GM18517 (cell line): ENCODE measurements around the gene DDX25.
"Not testable (repeated sequence)": the region's sequence is repeated elsewhere in the genome, so short reads cannot be mapped to it uniquely, and the experiment has no call there.

Source experiments
- ATAC-seq: cut with Tn5 transposase; IDR thresholded peaks from one replicate; pipeline ENCODE4 v1.9.1; 2021; ENCODE audit warnings: mild to moderate bottlenecking, moderate library complexity; ENCODE audit not compliant: unreplicated experiment

The DDX25 gene

DNA sequence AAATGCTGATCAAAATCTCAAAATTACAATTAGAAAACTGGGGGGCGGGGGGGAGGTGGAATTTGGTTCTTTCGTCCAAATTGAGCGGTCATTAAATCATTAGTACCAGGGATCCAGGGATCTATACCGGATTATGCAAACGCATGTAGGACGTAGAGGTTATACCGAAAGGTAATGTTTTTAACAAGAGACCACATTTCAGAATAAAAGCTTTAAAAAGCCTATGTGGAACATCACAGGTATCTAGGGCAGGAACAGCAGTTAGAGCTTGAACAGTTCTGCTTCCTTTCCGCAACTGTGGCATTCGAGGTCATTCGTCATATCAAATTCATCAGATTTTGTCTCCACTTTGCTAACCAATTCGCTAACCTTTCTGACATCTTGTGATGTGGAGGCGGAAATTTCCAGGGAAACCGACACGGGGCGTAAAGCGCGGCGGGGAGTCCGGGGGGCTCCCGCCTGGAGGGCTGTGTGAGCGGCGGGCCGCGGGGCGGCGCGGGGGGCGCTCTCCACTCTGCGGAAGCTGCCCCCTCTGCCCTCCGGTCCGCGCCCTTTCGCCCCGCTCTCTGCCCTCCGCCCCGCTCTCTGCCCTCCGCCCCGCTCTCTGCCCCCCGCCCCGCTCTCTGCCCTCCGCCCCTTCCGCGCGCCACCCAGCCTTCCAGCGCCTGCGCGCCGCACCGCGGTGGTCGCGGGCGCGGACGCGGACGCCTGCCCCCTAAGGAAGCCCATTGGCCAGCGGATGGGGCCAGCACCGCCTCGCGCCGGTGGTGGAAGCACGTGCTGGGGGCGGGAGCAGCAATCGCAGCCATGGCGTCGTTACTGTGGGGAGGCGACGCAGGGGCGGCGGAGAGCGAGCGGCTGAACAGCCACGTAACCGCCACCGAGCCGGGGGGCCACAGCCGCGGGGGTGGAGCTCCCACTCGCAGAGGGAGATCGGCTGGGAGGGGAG, at the start of gene DDX25:
TSS of gene DDX25 (plus strand) at position 798 of the 949 bp plus-strand sequence. CDS start at position 808, 10 bp downstream.
- ATAC-seq, result no peak

DNA sequence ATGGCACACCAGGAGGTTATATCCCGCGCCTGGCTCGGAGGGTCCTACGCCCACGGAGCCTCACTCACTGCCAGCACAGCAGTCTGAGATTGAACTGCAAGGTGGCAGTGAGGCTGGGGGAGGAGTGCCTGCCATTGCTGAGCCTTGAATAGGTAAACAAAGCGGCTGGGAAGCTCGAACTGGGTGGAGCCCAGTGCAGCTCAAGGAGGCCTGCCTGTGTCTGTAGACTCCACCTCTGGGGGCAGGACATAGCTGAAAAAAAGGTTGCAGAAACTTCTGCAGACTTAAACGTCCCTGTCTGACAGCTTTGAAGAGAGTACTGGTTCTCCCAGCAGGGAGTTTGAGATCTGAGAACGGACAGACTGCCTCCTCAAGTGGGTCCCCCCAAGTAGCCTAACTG, 46.6 kb upstream of the DDX25 start:
- not testable (repeated sequence) for ATAC-seq

DNA sequence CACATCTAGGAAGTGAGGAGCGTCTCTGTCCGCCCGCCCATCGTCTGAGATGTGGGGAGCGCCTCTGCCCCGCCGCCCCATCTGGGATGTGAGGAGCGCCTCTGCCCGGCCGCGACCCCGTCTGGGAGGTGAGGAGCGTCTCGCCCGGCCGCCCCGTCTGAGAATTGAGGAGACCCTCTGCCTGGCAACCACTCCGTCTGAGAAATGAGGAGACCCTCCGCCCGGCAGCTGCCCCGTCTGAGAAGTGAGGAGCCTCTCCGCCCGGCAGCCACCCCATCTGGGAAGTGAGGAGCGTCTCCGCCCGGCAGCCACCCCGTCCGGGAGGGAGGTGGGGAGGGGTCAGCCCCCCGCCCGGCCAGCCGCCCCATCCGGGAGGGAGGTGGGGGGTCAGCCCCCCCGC, 41.5 kb upstream of the DDX25 start:
- not testable (repeated sequence) for ATAC-seq

DNA sequence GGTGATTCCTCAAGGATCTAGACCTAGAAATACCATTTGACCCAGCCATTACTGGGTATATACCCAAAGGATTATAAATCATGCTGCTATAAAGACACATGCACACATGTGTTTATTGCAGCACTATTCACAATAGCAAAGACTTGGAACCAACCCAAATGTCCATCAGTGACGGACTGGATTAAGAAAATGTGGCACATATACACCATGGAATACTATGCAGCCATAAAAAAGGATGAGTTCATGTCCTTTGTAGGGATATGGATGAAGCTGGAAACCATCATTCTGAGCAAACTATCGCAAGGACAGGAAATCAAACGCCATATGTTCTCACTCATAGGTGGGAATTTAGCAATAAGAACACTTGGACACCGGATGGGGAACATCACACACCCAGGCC, 39.0 kb upstream of the DDX25 start:
- not testable (repeated sequence) for ATAC-seq

DNA sequence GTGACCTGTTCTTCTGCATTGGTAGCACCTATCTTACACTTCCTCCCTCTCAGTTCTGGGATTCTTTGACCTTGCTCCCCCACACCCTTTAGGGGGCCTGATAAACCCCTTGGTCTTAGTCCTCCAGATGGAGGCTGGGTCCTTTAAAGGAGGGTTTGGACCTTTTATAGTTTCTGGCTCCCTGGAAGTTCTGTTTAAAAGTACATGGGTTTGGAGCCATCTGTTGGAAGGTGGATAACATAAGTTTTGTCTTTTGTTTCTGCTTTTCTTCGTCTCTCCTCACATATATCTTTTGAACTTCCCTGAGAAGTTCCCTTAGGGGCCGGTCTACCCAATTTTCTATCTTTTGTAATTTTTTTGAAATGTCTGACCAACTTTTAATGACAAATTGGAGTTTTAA, 34.8 kb upstream of the DDX25 start:
- no peak for ATAC-seq

DNA sequence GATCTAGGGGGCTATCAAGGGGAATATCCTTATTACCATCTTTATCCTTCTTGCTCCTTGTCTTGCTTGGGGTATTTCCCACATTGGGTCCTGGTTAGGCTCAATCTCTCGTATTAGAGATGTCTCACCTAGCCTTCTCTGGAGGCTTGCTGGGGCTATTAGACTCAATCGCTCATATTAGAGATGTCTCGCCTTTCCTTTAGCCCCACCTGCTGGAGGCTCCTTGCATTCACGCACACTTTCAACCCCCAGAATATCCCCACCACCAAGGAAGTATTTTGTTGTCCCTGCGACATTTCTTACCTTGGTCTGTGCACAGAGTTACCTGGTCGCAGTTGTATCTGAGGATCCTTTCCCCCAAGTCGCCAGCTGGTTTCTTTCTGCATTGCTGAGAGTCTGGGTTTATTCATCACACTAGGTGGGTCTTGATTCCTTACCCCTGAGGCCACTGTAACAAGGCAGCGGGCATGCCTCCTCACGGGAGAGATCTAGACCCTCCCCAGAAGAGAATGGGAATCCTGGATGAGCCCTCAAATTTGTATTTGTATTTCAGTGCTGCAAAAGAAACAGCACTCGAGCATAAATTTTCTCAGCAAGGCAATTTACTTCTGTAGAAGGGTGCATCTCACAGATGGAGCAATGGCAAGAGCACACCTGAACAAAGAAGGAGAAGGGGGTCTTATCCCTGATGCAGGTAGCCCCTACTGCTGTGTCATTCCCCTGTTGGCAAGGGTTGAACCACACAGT, 32.7 kb upstream of the DDX25 start:
- ATAC-seq, result no peak

DNA sequence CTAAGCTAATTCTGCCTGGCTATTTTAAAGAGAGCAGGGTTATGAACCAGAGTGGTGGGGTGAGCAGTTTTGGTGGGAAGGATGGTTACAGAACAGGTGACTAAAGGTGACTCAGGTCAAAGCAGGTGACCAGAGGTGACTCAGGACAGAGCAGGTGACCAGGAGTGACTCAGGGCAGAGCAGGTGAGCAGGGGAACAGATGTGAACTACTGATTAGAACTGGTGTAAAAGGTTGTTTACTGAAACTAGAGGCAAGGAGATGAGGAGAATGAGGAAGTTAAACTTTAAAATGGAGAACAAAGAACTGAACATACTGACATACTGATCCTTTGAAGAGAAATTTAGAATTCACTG, 32.2 kb upstream of the DDX25 start:
- ATAC-seq, result no peak

DNA sequence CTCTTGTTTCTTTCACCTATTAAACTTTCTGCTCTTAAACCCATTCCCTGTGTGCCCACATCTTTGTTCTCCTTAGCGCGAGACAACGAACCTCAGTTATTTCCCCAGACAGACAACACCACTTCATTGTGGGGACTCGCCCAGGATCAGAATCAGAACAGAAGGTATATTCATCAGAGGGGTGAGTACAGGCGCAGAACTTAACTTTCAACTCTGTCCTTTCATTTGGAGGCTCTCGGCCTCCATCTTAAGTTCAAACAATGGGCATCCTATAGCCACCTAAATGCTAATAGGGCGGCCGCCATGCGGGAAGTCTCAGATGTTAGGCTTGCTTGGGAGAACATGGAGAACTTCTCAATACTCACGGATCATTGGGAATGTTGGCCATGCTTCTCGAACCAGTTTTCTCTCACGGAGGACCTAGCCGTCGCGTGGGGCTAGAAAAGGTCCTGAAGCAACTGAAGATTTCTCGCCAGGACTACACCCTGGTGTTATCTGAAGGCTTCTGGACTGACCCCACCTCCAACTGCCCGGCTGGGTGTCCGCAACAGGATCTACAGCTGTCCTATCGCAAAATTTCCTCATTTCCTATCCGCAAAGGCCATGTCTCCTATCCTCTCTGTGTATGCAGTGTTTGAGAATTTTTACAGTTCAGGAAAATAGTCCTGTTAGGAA, 30.3 kb upstream of the DDX25 start:
- peak; percentile 10 for ATAC-seq

DNA sequence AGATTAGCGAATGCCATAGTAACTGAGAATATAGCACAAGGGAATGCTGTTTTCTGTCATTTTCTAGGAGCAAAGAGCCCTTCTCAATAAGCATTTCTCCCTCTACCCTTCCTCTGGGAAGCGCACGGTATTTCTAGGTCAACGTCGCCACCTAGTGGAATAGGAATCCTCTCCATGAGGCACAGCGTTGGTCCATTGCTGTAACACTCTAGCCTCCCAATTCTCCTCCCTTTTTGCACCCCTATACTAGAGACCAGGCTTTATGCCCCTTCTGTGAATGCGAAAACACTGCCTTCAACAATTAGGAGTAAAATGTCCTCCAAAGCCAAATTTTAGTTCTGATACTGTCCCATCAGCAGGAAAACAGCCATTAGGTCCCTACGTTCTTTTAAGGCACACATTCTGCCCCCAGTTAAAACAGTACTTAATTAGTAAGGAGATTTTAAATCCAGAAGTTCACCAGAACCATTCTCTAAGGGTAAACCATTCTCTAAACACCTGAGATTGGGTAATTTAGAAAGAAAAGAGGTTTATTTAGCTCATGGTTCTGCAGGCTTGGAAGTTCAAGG, 29.7 kb upstream of the DDX25 start:
- peak; percentile 71 for ATAC-seq

DNA sequence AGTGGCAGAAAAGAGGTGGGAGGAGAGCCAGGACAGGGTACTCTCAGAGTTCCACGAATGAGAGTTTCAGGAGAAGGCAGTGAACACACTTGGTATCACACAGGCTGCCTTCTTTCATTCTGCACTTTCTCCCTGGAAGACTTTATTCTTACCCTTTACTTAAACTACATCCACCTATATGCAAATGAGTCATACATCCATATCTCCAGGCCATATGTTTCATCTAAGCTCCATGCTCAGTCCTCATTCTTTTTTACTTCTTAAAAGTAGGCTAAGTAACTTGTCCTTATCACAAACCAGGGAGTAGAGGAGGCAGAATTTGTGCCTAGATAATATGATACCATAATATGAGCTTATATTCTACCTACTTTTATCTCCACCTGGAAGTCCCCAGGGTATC, 23.0 kb upstream of the DDX25 start:
- no peak for ATAC-seq

DNA sequence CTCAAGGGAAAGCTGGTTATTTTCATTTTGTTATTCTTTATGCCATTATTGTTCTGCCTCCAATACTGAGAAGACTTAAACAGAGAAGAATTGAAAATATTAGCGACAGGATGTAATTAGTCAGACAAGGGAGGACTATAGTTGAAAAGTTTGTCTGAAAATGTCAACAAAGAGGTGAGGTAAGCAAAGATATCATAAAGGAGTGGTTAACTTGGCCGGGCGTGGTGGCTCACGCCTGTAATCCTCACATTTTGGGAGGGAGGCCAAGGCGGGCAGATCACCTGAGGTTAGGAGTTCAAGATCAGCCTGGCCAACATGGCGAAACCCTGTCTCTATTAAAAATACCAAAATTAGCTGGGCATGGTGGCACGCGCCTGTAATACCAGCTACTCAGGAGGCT, 20.9 kb upstream of the DDX25 start:
- ATAC-seq, result no peak

DNA sequence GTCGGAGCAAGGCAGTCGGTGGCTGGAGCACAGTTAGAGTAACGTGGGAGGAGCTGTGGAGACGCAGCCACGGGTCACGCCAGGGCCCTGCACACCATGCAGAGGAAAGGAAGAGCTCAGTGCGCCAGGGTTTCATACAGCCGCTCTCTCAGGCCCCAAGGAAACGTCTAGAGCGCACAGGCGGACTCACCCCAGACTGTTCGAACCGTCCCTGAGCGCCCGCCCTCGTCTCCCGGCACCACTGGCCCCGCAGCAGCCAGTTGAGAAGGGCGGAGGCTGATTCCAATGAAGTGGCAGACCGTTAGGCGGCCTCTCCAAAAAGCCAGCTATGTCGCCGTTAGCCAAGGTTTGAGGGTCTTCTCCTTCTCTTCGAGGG, 17.3 kb upstream of the DDX25 start:
- peak; percentile 33 for ATAC-seq

DNA sequence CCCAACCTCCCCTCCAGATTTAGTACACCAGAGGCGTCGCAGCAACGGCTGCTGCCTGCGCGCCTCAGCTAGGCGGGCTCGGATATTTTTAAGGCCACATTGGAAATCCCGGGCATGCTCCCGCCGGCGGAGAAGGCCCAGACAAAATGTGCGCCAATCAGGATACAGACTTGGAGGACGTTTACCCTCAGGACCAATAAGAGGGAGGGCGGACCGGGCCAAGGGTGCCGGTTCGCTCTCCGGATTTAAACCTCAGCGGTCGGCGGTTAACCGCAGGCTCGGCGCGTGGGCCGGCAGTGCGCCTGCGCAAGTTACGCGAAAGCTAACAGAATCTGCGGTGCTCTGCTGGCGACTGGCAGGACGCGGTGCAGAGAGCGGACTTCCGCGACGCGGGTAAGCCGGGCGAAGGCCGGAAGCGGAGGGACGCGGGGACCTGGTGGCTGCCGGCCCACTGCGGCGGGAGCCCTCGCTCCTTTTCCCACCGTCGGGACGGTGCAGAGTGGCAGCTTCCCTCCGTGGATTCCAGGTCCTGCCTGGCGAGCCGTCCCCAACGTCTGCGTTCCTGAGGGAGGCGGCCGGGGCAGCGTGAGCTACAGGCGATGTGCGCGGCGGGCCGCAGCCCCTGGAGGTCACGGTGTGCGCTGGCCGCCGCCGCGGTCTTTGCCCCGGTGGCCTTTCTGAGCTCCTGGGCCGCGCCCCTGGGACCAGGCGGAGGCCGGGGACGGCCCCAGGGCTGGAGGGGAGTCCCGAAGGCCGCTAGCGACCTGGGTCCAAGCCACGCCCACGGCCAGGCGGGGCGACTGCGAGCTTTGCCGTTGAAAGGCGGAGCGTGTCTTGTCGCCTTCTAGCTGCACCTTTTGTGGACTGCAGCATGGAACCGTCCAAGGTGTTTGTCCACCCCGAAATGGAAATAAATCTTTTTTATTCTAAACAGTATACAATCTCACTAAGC, 16.7 kb upstream of the DDX25 start, which contains the start of gene HYLS1:
TSS of gene HYLS1 (plus strand) at position 296 of the 952 bp plus-strand sequence. CDS start 11,701 bp downstream, outside the sequence.
- peak; percentile 88 for ATAC-seq

DNA sequence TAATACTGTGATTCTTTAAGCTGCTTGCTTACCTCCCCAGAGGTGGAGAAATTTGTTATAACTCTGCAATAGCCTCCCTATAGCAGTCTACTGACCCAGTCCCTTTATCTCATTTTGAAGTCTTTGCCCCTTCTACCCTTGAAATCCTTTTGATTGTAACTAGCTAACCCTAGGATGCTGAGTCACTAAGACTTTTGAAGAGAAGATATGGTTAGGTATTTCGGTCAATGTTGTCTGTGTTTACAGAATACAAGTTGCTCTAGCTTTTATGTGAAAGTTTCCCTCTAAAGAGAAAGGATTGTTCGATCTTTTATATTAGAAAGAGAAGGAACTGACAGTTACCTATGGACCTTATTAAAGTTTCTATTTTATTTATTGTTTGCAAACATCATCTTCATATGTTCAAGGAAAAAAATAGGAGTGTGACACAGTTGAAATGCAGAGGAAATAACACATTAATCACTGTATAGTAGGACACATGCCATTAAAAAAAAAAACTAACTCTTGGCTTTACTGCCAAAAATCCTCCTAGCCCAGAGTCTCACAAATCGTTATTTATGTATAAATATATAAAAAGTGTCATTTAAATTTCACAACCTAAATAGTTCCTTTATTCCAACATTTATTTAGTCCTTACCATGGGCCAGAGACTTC, 13.7 kb upstream of the DDX25 start:
- no peak for ATAC-seq

DNA sequence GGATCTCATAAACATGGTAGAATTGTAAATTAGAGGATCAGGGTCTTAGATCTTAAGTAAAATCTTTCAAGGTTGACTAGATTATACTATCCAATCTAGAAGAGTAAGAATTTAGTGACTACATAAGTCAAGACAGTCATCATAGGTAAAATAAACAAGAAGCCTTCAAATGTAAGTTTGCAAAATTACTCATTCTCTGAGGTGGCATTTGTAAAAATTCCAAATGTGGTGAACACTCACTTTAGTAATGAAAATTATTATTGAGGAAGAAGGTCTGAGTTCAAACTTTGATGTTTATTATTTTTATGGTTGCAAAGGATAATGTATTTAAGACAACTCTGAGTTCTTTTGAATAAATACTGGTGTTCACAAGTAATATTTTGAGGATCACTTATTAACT, 12.2 kb upstream of the DDX25 start:
- ATAC-seq, result no peak

DNA sequence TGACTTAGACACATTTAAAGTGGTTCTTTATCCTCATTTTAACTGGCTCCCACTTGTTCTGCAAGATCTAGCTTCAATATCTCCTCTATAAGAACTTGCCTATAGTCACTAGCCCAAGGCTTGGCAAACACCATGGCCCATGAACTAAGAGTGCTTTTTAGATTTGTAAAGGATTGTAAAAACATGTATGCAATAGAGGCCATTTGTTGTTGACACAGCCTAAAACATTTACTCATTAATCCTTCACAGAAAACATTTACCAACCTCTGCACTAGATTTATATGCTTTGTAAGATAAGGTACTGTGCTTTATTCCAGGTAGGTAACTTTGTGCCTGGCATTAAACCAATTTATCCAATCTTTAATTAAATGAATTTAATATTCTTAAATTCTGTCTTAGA, 11.3 kb upstream of the DDX25 start:
- no peak for ATAC-seq

DNA sequence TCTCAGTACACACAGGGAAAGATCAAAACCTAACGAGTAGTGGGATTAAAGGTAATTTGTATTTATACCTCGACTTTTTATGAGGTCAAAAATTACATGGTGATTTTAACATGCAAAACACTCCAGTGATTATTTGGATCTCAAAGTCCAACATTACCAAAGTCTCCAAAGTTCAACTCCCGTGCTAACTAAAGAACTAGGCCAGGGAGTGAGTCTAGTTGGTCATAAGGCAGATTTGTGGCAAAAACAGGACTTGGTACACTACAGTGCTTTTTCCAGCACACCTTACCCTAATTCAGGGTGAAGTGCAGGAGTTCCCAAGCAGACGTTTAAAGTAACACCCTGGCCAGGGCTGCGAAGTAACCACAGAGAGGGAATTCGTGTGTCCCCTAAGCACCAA, 2.4 kb upstream of the DDX25 start:
- no peak for ATAC-seq

DNA sequence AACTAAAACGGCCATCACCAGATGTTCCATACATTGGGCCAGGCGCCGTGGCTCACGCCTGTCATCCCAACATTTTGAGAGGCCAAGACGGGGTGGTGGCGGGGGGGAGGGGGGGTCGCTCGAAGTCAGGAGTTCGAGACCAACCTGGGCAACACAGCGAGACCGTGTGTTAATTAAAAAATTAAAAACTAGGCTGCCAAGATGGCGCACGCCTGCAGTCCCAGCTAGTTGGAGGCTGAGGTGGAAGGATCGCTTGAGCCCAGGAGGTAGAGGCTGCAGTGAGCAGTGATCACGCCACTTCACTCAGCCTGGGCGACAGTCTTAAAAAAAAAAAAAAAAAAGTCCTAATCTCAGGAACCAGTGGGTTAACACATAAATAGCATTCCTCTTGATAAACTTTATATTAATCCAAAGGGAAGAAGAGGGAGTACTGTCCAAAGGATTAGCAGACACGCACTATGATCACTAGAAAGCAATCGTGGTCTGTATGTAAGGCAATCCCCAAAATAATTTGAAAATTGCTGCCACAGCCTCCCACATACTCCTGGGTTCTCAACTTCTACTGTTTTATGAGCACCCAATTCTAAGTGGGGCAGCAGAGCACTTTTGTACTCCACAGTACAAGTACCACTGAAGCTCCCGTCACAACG, 1.9 kb upstream of the DDX25 start:
- peak; percentile 20 for ATAC-seq
